Mammary epithelial cell (primary cell): ENCODE data around the gene SURF6.

Experiments
- CTCF ChIP-seq, 2 donors: IDR thresholded peaks in 1 of 2; conservative IDR thresholded peaks in 1 of 2; 2 replicates each; pipeline ENCODE4 v1.5.1; 2011 to 2012; ENCODE audit warnings: inconsistent platforms in 2 of 2, low read length in 2 of 2, mild to moderate bottlenecking in 2 of 2, control low read depth in 1 of 2, low read depth in 1 of 2; ENCODE audit not compliant: insufficient read depth in 1 of 2; ENCODE audit errors: extremely low read depth in 1 of 2
- EZH2 ChIP-seq: IDR thresholded peaks from 2 replicates; pipeline ENCODE4 v1.6.1; 2012; ENCODE audit warnings: low read length, inconsistent platforms, borderline replicate concordance

- TF ChIP-seq CTCF (conservative IDR thresholded peaks at IDR 0.05 in 1 of 2, IDR thresholded peaks at IDR 0.05 in 1 of 2; ENCODE audit: extremely low read depth in 1 of 2, insufficient read depth in 1 of 2, low read depth in 1 of 2, low read length in 2 of 2) = no peak
- TF ChIP-seq EZH2 = no peak
Observed at GRCh38 chr9:133374612-133375115, 38.7 kb upstream of the SURF6 start.
